Activated CD8-positive, alpha-beta memory T cell treated with anti-CD3 and anti-CD28 coated beads for 24 hours (primary cell): ENCODE data around the gene ZNF326.

Source experiments
- DNase-seq: peaks from one replicate; pipeline ENCODE4 v3.0.0-alpha.2; 2020

ZNF326 gene, protein sequence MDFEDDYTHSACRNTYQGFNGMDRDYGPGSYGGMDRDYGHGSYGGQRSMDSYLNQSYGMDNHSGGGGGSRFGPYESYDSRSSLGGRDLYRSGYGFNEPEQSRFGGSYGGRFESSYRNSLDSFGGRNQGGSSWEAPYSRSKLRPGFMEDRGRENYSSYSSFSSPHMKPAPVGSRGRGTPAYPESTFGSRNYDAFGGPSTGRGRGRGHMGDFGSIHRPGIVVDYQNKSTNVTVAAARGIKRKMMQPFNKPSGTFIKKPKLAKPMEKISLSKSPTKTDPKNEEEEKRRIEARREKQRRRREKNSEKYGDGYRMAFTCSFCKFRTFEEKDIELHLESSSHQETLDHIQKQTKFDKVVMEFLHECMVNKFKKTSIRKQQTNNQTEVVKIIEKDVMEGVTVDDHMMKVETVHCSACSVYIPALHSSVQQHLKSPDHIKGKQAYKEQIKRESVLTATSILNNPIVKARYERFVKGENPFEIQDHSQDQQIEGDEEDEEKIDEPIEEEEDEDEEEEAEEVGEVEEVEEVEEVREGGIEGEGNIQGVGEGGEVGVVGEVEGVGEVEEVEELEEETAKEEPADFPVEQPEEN

DNA sequence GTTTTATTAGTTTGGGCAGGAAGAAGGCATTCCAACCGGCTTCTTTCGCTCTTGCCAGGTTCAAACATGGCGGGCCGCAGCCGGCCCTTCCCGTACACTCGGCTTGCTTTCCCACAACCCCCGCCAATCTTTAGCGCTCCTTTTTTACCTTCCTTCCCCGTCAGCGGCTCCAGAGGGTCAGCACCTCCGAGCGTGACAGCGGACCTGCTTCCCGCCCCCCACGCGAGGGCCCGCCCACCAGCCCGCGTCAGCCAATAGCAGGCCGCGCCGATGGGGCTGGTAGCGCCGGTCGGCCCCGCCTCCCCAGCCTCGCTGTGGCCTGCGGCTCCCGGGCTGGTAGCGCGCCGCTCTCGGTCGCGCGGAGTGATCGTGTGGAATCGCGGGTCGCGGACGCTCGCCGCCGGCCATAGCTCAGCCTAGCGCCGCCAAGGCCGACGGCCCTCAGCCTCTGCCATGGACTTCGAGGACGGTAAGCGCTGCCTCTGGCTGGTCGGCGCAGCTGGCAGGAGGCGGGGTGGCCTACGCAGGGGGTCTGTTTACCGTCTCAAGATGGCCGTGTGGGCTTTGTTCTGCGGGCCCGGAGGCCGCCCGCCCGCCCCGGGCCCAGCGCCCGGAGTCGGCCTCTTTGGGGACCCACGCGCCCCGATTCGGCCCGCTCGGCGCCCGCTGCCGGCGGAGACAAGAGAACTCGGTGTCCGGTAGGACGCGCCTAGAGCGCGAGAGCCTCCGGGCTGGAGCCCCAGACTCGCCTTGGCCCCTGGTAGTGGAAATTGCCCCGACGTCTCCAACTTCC, at the start of gene ZNF326:
TSS of gene ZNF326 (plus strand) at position 306 of the 793 bp plus-strand sequence. CDS start at position 454, 148 bp downstream.
- DNase-seq = peak; percentile 99

DNA sequence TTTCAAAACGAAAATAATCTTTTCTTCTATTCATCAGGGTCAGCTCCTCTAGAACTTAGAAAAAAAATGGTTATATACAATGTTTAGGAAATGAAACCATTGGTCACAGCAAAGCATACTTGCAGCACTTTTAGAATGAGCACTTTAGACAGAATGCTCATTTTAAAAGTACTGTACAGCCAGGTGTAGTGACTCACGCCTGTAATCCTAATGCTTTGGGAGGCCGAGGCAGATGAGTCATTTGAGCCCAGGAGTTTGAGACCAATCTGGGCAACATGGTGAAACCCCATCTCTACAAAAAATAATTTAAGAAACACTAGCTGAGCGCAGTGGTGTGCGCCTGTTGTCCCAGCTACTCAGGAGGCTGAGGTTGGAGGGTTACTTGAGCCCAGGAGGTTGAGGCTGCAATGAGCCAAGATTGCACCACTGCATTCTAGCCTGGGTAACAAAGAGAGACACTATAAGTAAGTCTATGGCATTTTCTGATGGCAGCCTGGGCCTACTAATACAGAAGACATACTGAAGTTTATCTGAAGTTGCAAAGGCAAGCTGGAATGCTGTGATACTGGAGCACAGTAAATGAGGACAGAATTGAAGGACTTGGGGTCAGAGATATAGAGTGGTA, 48.9 kb upstream of the ZNF326 start:
- DNase-seq = no peak

DNA sequence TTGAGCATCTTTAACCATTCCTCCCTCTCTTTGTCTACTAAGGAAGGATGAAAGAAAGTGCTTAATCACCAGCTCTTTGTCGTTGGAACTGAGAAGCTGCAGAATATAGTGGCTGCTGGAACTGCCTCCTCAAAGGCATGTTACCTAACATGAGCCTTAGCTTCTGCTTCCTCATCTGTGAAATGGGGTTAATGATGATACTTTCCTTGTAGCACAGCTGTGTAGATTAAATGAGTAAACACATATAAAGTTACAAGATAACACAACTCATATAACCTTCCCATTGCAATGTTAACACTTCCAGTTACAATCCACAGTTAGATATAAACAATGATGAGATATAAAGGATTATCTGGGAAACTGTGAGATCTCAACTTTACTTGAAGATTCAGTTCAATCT, 48.4 kb upstream of the ZNF326 start:
- no peak for DNase-seq

DNA sequence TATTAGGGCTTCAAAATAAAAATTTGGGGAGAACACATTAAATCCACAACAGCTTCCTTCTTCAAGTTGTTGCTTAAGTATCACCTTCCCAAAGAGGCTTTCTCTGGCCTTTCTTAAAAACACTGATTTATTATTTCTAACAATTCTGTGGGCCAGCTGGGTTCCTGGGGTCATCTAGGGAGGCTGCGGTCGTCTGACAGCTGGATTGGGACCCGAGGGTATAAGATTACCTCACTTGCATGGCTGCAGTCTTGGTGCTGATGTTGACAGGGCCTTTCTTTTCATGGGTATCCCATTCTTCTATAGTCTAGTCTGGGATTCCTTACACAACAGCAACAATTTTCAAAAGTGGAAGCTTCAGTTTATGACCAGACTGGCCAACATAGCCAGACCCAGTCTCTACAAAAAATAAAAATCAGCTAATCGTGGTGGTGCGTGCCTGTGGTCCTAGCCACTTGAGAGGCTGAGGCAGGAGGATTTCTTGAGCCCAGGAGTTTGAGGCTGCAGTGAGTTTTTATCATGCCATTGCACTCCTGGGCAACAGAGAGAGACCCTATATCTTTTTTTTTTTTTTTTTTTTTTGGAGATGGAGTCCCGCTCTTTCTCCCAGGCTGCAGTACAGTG, 46.1 kb upstream of the ZNF326 start:
- no peak for DNase-seq

DNA sequence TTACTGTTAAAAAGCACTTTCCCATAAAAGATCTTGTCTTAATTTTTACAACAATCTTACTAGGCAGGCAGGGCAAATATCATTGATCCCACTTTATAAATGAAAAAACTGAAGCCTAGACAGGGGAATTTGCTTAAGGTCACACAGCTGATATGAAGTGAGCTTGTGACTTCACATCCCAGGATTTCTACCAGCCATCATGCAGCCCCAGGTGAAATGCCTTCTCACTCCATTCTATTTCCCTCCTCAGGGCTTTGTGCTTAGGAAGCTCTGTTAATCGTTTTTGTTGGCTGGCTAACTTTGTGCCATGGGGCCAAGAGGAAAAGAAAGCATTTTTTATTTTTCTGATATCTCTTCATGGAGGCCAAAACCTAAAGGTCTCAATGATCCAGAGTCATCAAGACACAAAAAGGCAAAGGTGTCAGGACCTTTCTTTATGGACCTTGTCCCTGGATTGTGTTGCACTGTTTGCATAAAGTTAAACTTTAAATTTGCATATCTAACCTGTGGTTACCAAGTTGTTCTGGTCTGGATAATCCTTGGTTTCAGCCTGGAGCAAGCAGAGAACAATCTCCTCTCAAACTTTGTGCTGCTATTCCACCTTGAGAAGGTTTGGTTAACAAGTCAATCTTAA, 44.8 kb upstream of the ZNF326 start:
- DNase-seq = no peak

DNA sequence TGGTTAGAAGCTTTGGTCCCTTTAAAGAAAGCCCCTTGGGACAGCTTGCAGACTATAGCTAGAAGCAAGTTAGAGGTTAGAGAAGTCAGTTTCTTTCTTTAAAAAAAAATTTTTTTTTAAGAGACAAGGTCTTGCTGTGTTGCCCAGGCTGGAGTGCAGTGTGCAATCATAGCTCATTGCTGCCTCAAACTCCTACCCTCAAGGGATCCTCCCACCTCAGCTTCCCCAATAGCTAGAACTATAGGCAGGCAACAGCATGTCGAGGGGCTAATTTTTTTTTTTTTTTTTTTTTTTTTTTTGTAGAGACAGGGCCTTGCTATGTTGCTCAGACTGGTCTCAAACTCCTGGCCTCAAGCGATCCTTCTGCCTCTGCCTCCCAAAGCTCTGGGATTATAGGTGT, 44.2 kb upstream of the ZNF326 start:
- no peak for DNase-seq

DNA sequence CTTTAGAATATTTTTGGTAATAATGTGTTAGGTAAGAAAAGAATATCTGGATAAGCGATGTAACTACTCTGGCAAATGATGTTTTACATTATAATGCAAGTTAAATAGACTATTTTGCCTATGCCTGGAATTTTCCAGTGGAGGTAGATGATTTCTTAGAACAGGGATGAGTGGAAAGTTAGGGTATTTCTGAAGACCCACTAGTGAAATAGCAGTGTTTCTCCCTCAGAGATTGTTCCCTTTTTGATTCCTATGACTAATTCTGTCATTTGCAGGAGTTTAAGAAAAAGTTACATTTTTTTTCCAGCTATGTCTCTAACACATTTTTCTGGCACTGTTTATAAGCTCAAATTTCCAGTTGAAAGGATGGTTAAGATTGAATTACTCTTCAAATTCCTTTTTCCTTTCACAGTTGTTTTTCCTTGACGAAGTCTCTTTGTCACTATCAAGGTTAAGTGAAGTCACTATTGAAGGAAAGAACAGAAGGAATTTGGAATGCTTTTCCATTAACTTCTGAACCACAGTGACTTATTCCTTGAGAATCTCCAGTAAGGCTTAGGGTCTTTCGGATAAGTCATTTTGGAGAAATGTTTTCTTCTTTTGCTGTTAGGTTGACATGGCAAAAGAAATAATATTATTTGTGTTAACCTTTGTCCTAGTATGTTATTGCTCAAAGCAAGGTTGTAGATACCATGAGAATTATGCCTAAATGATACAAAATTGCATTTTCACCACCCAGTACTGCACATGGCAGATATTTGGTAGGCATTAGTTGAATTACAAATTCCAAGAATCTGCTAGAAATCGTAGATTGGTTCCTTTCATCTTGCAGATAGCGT, 42.9 kb upstream of the ZNF326 start:
- no peak for DNase-seq

DNA sequence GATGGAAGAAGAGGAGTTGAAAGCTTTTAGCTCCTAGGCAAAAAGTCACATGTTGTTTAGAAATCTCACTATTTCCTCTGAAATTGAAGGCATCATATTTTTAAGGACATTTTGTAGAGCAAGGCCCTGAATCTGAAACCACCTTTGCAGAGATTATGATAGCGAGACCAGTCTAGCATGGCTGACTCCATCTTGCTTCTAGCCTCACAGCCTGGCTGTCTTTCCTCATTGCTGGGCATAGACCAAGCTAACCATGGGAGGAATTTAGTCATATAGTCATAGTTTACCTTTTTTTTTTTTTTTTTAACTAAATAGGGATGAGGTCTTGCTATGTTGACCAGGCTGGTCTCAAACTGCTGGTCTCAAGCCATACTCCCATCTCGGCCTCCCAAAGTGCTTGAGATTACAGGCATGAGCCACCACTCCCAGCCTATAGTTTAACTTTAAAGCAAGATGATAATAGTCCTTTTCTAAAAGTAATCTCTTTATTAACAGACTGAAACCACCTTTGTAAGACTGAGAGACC, 42.2 kb upstream of the ZNF326 start:
- DNase-seq = no peak

DNA sequence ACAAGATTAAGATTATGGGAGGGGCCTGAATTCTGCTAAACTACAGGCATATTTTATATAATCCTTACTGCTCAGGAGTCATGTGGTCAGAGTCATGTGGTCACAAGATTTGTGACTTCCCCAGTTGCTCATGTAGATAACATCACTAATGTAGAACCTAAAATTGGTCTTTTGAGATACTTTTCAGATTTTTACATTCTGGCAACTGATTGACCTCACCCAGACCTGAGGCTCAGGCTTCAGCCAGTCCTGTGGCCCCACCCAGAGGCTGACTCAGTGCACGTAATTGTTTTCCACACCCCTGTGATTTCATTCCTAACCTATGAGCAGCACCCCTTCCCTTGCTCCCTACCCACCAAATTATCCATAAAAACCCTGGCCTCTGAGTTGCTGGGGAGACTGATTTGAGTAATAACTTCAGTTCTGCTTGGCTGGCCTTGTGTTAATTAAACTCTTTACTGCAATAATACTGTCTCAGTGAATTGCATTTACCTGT, 41.7 kb upstream of the ZNF326 start:
- DNase-seq = no peak

DNA sequence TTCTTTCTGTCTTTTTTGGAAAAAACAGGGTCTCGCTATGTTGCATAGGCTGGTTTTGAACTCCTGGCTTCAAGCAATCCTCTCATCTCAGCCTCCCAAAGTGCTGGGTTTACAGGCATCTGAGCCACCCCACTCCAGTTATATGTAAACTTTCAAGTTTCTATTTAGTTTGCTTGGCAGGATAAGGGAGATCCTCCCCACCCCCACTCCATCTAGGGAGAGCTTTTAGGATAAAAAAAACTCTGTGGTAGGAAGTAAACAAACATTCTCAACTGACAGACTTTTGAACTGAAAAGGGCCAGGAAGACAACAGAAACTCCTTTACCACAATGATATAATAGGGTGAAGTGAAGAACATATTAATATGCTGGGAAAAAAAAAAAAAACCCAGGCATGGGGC, 41.0 kb upstream of the ZNF326 start:
- DNase-seq = no peak

DNA sequence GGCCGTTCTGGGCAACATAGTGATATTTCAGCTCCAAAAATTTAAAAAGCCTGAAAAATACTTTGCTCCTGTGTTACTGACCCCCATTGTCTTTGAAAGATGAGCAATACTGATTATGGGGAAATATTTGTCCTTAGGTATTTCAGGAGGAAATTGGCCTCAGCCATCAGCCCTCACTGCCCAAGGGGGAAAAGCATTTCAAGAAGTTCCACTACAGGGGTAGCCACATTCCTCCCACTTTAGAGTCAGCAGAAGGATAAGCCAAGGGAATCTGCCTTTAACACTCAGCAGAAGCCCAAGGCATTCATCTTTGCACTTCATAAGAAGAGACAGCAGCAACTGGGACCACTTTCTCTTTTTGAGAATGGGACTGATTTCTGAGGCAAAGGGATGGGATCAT, 40.5 kb upstream of the ZNF326 start:
- DNase-seq = no peak

DNA sequence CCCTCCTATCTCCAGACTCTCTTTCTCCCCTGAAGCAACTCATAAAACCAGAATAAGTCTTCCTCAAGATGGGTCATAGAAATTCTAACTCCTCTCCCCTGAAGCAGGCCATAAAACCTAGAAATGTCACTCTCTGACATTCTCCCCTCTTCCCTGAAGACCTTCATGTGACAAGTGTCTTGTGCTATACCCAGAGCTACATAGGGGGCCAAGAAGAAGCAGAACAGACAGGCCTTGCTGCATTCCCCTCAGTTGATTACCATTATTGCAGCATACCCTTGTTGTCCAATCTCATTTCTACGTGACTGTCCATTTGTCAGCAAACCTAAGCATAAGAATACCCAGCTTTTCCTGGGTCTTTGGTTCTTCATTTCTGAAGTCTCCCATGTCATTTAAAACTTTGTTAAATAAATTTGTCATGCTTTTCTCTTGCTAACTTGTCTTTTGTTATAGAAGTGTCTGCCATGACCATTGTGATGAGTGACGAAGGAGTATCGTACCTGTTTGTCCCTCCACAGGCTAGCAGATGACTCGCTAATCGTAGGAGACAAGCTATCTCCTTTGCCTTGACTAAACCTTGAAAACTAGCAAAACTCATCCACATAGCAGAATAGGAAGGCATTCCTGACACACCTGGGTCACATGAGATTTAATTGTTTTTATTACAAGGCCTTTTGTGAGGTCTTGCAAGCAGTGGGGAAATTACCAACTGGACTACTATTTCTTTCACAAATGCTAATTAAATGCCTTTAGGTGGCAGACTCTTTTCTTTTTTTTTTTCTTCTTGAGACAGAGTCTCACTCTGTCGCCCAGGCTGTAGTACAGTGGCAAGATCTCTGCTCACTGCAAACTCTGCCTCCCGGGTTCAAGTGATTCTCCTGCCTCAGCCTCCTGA, 39.4 kb upstream of the ZNF326 start:
- DNase-seq = no peak

DNA sequence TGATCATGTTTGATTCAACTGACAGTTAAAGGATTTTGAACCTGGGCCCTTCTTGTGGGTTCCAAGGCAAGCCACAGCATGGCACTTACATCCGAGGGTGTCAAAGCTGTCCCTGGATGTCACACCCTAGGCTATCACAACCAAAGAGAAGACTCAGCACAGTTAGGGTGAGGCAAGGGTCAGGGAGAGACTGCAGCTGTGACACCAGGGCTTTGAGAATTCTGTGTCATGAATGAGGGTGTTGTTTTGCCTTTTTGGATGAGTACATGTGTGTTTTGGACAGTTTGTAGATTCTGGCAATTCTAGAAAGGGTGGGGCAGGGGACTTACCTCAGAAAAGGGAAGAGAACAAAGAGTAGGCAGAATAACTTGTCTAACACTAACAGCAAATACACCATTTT, 37.8 kb upstream of the ZNF326 start:
- DNase-seq = no peak

DNA sequence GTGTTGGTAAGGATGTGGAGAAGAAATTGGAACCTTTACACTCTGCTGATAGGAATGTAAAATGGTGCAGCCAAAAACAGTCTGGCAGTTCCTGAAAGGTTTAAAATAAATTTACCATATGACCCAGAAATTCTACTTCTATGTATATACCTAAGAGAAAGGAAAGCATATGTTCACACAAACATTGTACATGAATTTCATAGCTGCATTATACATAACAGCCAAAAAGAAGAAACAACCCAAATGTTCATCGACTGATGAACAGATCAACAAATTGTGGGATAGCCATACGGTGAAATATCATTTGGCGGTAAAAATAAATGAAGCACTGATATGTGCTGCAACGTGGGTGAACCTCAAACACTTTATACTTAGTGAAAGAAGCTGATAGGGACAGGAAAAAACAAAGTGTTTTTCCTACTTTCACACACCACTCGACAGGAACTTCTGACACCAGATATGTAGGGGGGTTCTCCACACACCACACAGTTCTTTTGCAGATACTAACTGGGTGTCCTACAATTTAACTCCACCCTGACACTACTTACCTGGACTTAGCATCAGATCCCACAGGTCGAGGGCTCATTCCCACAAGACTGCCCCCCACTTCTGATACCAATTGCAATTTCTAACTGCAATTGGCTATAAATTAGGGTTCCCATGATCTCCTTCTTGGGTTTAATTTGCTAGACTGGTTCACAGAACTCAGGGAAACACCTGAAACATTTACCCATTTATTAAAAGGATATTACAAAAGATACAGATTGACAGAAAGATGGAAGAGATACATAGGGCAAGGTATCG, 35.9 kb upstream of the ZNF326 start:
- DNase-seq = no peak

DNA sequence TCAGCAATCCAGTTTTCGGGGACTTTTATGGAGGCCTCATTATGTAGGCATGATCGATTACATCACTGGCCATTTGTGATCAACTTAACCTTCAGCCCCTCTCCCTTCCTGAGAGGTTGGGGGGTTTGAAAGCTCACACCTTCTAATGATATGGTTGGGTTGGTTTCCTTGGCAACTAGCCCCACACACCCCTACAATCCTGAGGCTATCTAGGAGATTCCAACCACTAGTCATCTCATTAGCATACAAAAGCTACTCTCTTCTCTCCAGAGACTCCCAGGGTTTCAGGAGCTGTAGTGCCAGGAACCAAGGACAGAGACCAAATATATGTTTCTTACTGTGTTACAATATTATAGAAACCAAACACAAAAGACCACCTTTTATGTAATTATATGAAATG, 35.2 kb upstream of the ZNF326 start:
- no peak for DNase-seq

DNA sequence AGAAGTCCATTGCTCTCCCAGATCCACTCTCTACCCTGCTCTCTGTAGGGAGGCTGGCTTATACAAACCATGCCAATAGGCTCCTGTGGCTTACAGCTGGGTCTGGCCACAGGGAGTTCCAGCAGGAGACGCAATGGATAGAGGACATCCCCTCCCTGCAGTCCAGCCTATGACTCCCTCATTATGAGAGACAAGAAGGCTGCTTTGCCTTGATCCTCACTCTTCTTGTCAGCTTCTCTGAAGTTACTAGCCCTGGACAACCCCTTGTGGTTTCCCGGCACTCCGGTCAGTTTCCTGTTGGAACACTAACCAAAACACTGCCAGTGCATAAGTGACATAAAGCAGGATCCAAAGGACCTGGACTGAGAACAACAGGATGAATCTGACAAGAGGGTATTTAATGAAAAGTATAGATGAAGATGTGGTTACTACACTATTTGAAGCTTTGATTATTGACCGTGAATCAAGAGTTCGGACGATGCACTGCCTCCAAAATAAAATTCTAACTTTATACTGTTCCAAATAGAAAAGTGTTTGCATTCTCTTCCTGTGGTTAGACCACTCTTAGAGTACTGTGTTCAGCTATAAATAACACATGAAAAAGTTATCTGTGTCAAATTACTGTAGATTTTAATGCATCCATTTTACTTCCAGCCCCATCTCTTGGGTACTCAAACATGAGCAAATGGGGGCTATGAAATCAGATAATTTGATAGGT, 32.7 kb upstream of the ZNF326 start:
- DNase-seq = no peak

DNA sequence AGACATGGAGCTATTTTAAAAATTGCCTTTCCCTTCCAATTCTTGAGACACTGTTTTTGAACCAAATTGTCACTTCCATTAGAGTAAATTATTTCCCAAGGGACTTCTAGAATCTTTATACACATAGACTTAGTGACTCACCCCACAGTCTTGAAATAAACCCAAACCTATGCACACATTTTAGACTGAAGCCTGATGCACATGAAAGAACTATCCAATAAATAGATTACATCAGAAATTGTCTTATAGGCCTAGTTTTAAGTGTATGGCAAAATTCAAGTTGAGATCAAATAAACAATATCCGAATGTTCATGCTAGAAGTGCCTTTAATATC, 32.2 kb upstream of the ZNF326 start:
- DNase-seq = no peak

DNA sequence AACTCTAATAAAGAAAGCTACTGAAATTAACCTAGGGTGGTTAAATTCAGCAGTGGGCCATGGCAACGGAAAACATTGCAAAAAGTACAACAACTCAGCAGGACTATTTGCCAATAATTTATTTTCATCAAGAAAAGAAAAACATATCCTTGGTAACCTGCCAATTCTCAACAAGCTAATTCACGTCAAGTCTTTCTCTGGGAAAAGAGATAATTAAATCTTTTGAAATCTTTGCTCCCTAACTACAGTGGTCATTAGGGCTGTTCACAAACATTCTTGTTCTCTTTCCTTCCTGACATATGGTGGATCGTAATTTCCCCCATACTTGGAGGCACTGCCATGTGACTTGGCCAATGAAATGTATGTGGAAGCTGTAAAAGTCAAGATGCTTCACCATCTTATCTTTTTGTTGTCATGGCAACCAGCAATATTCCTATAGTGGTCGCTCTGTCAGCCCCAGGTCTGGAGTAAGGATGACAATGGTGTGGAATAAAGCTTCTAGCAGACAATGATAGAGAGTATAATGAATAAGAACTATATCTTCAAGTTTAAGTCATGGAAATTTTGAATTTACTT, 29.6 kb upstream of the ZNF326 start:
- no peak for DNase-seq
